NOMO-1 treated with dmso at 0.1 percent for 144 hours (cell line): ENCODE measurements around the gene FAM107B.

Source experiments
- DNase-seq: peaks from one replicate; lab custom pipeline; 2025; ENCODE audit not compliant: unreplicated experiment; lab: John Stamatoyannopoulos, UW

The FAM107B gene

DNA sequence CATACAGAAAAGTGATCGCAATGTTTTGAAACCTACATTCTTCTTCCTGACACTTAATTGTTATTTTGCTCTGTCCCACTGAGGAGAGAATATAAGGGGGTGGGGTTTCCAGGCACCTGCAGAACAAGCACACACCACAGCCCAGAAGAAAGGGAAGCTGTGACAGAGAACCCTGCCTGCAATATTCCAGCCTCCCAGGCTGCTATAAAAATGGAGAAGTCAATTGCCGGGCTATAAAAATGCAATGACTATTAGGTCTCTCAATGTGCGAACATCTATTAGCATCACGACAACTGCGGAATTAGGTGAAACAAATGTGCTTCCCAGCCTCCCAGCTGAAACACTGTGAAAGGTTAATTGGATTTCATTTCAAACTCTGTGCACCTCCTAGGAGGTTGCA is 298.7 kb downstream of the FAM107B start:
- peak; percentile 1 for DNase-seq

DNA sequence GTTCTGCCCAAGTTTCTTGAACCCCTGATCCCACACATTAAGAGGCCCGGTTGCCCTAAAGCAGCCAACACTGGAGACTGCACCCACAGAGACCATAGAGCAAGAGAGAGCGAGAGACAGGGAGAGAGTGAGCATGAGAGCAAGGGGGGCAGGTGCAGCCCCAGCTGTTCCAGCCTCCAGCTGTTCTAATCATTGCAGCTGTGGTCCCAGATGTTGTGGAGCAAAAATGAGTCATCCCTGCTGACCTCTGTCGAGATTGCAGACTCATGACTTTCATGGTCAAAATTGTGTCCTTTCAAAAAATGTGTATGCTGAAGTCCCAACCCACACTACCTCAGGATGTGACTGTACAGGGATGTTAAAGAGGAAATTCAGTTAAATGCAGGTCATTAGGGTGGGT is 300.0 kb downstream of the FAM107B start:
- no peak for DNase-seq

DNA sequence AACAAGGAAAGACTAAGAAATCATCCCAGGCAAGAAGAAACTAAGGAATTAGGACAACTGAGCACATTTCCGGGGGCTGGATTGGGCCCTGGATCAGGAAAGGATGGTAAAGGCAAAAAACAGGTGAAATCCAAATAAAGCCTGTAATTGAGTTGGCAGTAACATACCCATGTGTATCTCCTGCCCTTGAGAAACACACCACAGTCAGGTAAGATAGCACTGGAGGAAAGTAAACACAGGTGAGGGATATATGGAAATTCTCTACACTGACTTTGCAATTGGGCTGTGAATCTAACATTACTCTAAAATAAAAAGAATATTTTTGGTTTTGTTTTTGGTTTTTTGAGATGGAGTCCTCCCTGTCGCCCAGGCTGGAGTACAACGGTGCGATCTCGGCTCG is 303.8 kb downstream of the FAM107B start:
- DNase-seq, result no peak

DNA sequence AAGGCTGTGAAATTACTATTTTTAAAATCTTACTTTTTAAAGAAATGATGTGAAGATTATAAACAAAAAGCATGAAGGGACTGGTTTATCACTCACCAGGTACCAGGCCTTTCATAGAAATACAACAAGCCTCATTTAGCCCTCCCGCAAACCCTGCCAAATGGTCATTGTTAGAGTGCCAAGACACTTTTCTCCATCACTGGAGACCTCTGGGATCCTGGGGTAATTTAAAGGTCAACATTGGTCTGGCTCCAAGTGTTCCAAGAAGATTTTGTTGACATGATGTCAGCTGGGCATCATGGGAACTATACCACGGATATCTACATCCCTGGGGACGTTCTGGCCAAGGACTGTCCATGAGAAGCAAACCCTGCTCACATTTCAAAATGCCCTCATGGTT is 306.0 kb downstream of the FAM107B start:
- no peak for DNase-seq
